Aorta (tissue), 5 donors: ENCODE measurements around the gene PNPO. TPM values are rescaled to one million over a fixed set of nuclear protein-coding genes. Genes with fewer than 3 reads are reported as not detected.
"Not testable (repeated sequence)": the region's sequence is repeated elsewhere in the genome, so short reads cannot be mapped to it uniquely, and the experiment has no call there.

Experiments
- ATAC-seq: fragments of 200-7000 bp; cut with Tn5 transposase; one replicate; pipeline ENCODE4 v1.9.1; 2022; ENCODE audit warnings: moderate library complexity; ENCODE audit not compliant: low FRiP score
- DNase-seq, 2 donors: peaks; one replicate each; pipeline ENCODE4 v3.0.0-alpha.2; 2020
- H3K27ac ChIP-seq, 2 donors: one replicate each; pipeline ENCODE4 v1.5.1; 2013; ENCODE audit warnings: low read length in 2 of 2, mild to moderate bottlenecking in 2 of 2, moderate library complexity in 2 of 2, control low read depth in 1 of 2, inconsistent platforms in 1 of 2, low read depth in 1 of 2
- H3K27me3 ChIP-seq, 2 donors: one replicate each; pipeline ENCODE4 v1.6.1; 2013; ENCODE audit warnings: control low read depth in 1 of 2, low read length in 1 of 2, mild to moderate bottlenecking in 1 of 2, moderate library complexity in 1 of 2; ENCODE audit not compliant: insufficient read depth in 2 of 2, control insufficient read depth in 1 of 2
- H3K36me3 ChIP-seq, 2 donors: one replicate each; pipeline ENCODE4 v1.6.1; 2013; ENCODE audit warnings: control low read depth in 1 of 2, low read length in 1 of 2, mild to moderate bottlenecking in 1 of 2; ENCODE audit not compliant: insufficient read depth in 2 of 2, control insufficient read depth in 1 of 2
- H3K4me1 ChIP-seq, 2 donors: one replicate each; pipeline ENCODE4 v1.6.1; 2013; ENCODE audit warnings: low read length in 2 of 2, control low read depth in 1 of 2, mild to moderate bottlenecking in 1 of 2, moderate library complexity in 1 of 2; ENCODE audit not compliant: insufficient read depth in 2 of 2, control insufficient read depth in 1 of 2
- H3K4me3 ChIP-seq, 2 donors: one replicate each; pipeline ENCODE4 v1.5.1; 2013; ENCODE audit warnings: low read length in 2 of 2, control low read depth in 1 of 2, mild to moderate bottlenecking in 1 of 2
- H3K9me3 ChIP-seq: one replicate; pipeline ENCODE4 v1.6.1; 2013; ENCODE audit warnings: mild to moderate bottlenecking, low read length; ENCODE audit not compliant: control insufficient read depth
- WGBS, 2 donors: extraction: QIAGEN DNeasy Blood & Tissue Kit; methylation state at CpG; one replicate each; pipeline ENCODE4 v1.1.7; 2013; 5-methylcytosine and 5-hydroxymethylcytosine counted together
- intact Hi-C, 2 donors: fragments of 100-400 bp; cut with DNase I; formaldehyde crosslinking; loops; one replicate each; pipeline versions ENCODE4 v1.14.2 to v1.15.0; 2022
- polyA plus RNA-seq, 2 donors: library from polyadenylated mRNA; stranded (reverse); fragments of 200-250 nt; gene quantifications; one replicate each; pipeline ENCODE4 v1.2.3, GENCODE V29; 2013
- total RNA-seq, 2 donors: library from RNA; stranded (reverse); fragmentation: NEBNext Ultra II Directional; extraction: Animal tissue kit (Norgen Biotek cat#: 25700); gene quantifications; one replicate each; pipeline ENCODE4 v1.2.1, GENCODE V29; 2021
- donor health status: healthy with polysubstance abuse.
- donor health status: Bipolar disorder and iron deficiency.
- donor health status: DM: no; HTN: no; CAD: no.
- donor health status: DM: no; HTN: no; CAD: no.
- donor health status: DM: yes; HTN: yes; CAD: no.

The PNPO gene
- total and polyA plus RNA-seq, 4 donors, result 4.9 to 19.5 (median 10.6) TPM

GRCh38 chr17:47982645-47983390, 41.4 kb downstream of the PNPO start:
- DNase-seq (no peak), ATAC-seq (no peak)
- H3K4me1 ChIP-seq, result no peaks in the 10 kb centered on the region
- H3K27ac ChIP-seq, result no peak overlapping the region
- no peaks in the 10 kb centered on the region for H3K9me3 ChIP-seq
- no peaks in the 10 kb centered on the region for H3K27me3 ChIP-seq
- H3K36me3 ChIP-seq, result peaks cover 0 to 6% of the 10 kb centered on the region in 2 donors
- H3K4me3 ChIP-seq, result no peak overlapping the region
- intact Hi-C loops, result no loop called here
- WGBS, 2 donors, result 83 to 89% methylated on average over 9 of the region's 9 CpGs

- WGBS, 2 donors, result 40 to 41% methylated on average over 11 of the region's 11 CpGs
Measured at GRCh38 chr17:47983492-47984223, 42.3 kb downstream of the PNPO start.

GRCh38 chr17:47986520-47986919, 45.1 kb downstream of the PNPO start:
- Histone ChIP-seq H3K9me3 (no peaks in the 10 kb centered on the region), H3K4me3 (no peak overlapping the region), H3K4me1 (no peaks in the 10 kb centered on the region), H3K36me3 (no peaks in the 10 kb centered on the region), H3K27ac (no peak overlapping the region), H3K27me3 (no peaks in the 10 kb centered on the region)
- WGBS, 2 donors, result 87 to 88% methylated on average over 5 of the region's 5 CpGs
- DNase-seq (no peak), ATAC-seq (no peak)
- intact Hi-C loops, result no loop called here

More at GRCh38 chr17:47983492-47984223, 42.3 kb downstream of the PNPO start:
- ATAC-seq (no peak), DNase-seq (no peak)
- Histone ChIP-seq H3K36me3 (peaks cover 0 to 6% of the 10 kb centered on the region in 2 donors), H3K4me3 (no peak overlapping the region), H3K4me1 (no peaks in the 10 kb centered on the region), H3K27ac (no peak overlapping the region), H3K9me3 (no peaks in the 10 kb centered on the region), H3K27me3 (no peaks in the 10 kb centered on the region)
- intact Hi-C loops, result no loop called here

GRCh38 chr17:47987240-47987835, 46.0 kb downstream of the PNPO start:
- H3K4me3 ChIP-seq, result no peak overlapping the region
- DNase-seq (no peak), ATAC-seq (no peak)
- intact Hi-C loops, result no loop called here
- H3K27me3 ChIP-seq, result no peaks in the 10 kb centered on the region
- H3K9me3 ChIP-seq, result no peaks in the 10 kb centered on the region
- no peaks in the 10 kb centered on the region for H3K4me1 ChIP-seq
- no peaks in the 10 kb centered on the region for H3K36me3 ChIP-seq
- WGBS, 2 donors, result 17 to 18% methylated on average over 17 of the region's 17 CpGs
- H3K27ac ChIP-seq, result no peak overlapping the region

GRCh38 chr17:47988445-47988844, 47.1 kb downstream of the PNPO start:
- H3K27me3 ChIP-seq, H3K4me1 ChIP-seq, intact Hi-C loops, ATAC-seq, H3K36me3 ChIP-seq, H3K27ac ChIP-seq, DNase-seq, H3K4me3 ChIP-seq, H3K9me3 ChIP-seq: not testable (repeated sequence)
- WGBS, 2 donors, result 97 to 100% methylated on average over 1 of the region's 1 CpG

GRCh38 chr17:47989159-47989558, 47.8 kb downstream of the PNPO start:
- ATAC-seq (no peak), DNase-seq (no peak)
- Histone ChIP-seq H3K4me3 (no peak overlapping the region), H3K27me3 (no peaks in the 10 kb centered on the region), H3K36me3 (no peaks in the 10 kb centered on the region), H3K9me3 (no peaks in the 10 kb centered on the region), H3K4me1 (no peaks in the 10 kb centered on the region), H3K27ac (no peak overlapping the region)
- intact Hi-C loops, result no loop called here
- 81 to 89% methylated on average over 10 of the region's 10 CpGs for WGBS, 2 donors

GRCh38 chr17:47989700-47990099, 48.3 kb downstream of the PNPO start:
- ATAC-seq (no peak), DNase-seq (no peak)
- no peaks in the 10 kb centered on the region for H3K27me3 ChIP-seq
- WGBS, 2 donors, result 95 to 96% methylated on average over 1 of the region's 1 CpG
- no peaks in the 10 kb centered on the region for H3K9me3 ChIP-seq
- no peak overlapping the region for H3K4me3 ChIP-seq
- intact Hi-C loops, result no loop called here
- no peaks in the 10 kb centered on the region for H3K36me3 ChIP-seq
- no peaks in the 10 kb centered on the region for H3K4me1 ChIP-seq
- H3K27ac ChIP-seq, result no peak overlapping the region

GRCh38 chr17:47990962-47991731, 49.8 kb downstream of the PNPO start:
- WGBS, 2 donors, result 68 to 73% methylated on average over 14 of the region's 14 CpGs
- no peak for DNase-seq
- Histone ChIP-seq H3K27me3 (no peaks in the 10 kb centered on the region), H3K36me3 (no peaks in the 10 kb centered on the region), H3K4me3 (no peak overlapping the region), H3K27ac (no peak overlapping the region), H3K4me1 (no peaks in the 10 kb centered on the region), H3K9me3 (no peaks in the 10 kb centered on the region)
- no peak for ATAC-seq
- intact Hi-C loops, result no loop called here
